Endometrium (tissue), 2 donors: Measurements from ENCODE around the gene NCOA3.
A peak's percentile ranks its signal among the peaks of the same experiment; 100 is the strongest.

ENCODE experiments used
- FAIRE-seq: peaks from 2 replicates; lab custom pipeline; 2012; peaks lifted over from hg19 to GRCh38; lab: Jason Lieb, UNC
- donor health status: control.
- donor health status: control.

Gene NCOA3

GRCh38 chr20:47597090-47597489 lies 95.4 kb downstream of the NCOA3 start:
- FAIRE-seq: no peak

- no peak for FAIRE-seq
These were observed 97.4 kb downstream of the NCOA3 start for GRCh38 chr20:47598911-47599744.

GRCh38 chr20:47600967-47601547 lies 99.4 kb downstream of the NCOA3 start:
- no peak for FAIRE-seq

- FAIRE-seq: no peak
These were observed 101.6 kb downstream of the NCOA3 start for GRCh38 chr20:47603260-47603659.

GRCh38 chr20:47605673-47606413 lies 104.2 kb downstream of the NCOA3 start:
- FAIRE-seq: no peak

- FAIRE-seq: no peak
These were observed 104.8 kb downstream of the NCOA3 start for GRCh38 chr20:47606414-47606982.

GRCh38 chr20:47606983-47607613 lies 105.4 kb downstream of the NCOA3 start:
- FAIRE-seq: no peak

GRCh38 chr20:47609001-47609400 lies 107.3 kb downstream of the NCOA3 start:
- FAIRE-seq: no peak

- FAIRE-seq: no peak
These were observed 108.7 kb downstream of the NCOA3 start for GRCh38 chr20:47610247-47610944.

- no peak for FAIRE-seq
These were observed 109.2 kb downstream of the NCOA3 start for GRCh38 chr20:47610945-47611250.

- no peak for FAIRE-seq
These were observed 110.1 kb downstream of the NCOA3 start for GRCh38 chr20:47611785-47612184.

- no peak for FAIRE-seq
These were observed 111.0 kb downstream of the NCOA3 start for GRCh38 chr20:47612670-47613069.

GRCh38 chr20:47614703-47615309 lies 113.1 kb downstream of the NCOA3 start:
- no peak for FAIRE-seq

GRCh38 chr20:47618479-47618878 lies 116.8 kb downstream of the NCOA3 start:
- no peak for FAIRE-seq

- peak; percentile 96 for FAIRE-seq
These were observed 119.4 kb downstream of the NCOA3 start for GRCh38 chr20:47620808-47621805.

- no peak for FAIRE-seq
These were observed 120.5 kb downstream of the NCOA3 start for GRCh38 chr20:47622118-47622665.

- no peak for FAIRE-seq
These were observed 121.5 kb downstream of the NCOA3 start for GRCh38 chr20:47623206-47623605.

GRCh38 chr20:47627540-47627939 lies 125.9 kb downstream of the NCOA3 start:
- no peak for FAIRE-seq

- no peak for FAIRE-seq
These were observed 128.2 kb downstream of the NCOA3 start for GRCh38 chr20:47629907-47630306.

GRCh38 chr20:47631078-47631477 lies 129.4 kb downstream of the NCOA3 start:
- FAIRE-seq: no peak
